Endothelial cell of umbilical vein (primary cell): ENCODE results near the gene IER5. TPM values are rescaled to one million over a fixed set of nuclear protein-coding genes. Genes with fewer than 3 reads are reported as not detected.

Experiments
- BruUV-seq: library from RNA; stranded (reverse); fragments of 400-500 nt; replicated peaks from 2 replicates; lab custom pipeline; 2021; lab: Mats Ljungman, UMichigan
- CTCF ChIA-PET: fragments of 300-600, 350-600 bp; sonication (Branson Sonifier 250); formaldehyde crosslinking; loops from one replicate; lab custom pipeline; 2021; ENCODE audit warnings: antibody characterized with exemption, inconsistent platforms; lab: Charles Lee
- POLR2A ChIA-PET: fragments of 300-600, 350-600 bp; sonication (Branson Sonifier 250); formaldehyde crosslinking; loops from one replicate; lab custom pipeline; 2021; ENCODE audit warnings: antibody characterized with exemption, inconsistent platforms; lab: Charles Lee
- DNase-seq: peaks from one replicate; pipeline ENCODE4 v3.0.0-alpha.2; 2011; ENCODE audit warnings: low read depth, low spot score
- FAIRE-seq: peaks from 2 replicates; lab custom pipeline; 2011; peaks lifted over from hg19 to GRCh38; lab: Jason Lieb, UNC
- H2AFZ ChIP-seq: 2 replicates; pipeline ENCODE4 v1.6.0; 2012; ENCODE audit warnings: low read depth, low read length, control low read depth, inconsistent platforms
- H3K27ac ChIP-seq: 2 replicates; pipeline ENCODE4 v1.5.1; 2011; ENCODE audit warnings: low read depth, mild to moderate bottlenecking, control low read depth, low read length, moderate library complexity; ENCODE audit not compliant: insufficient read depth
- H3K27me3 ChIP-seq, 2 experiments: 2 replicates each; pipeline versions ENCODE4 v1.6.0 to v1.6.1; 2011; ENCODE audit warnings: low read length in 2 of 2, mixed read lengths in 1 of 2; ENCODE audit not compliant: control insufficient read depth in 2 of 2, insufficient read depth in 2 of 2
- H3K36me3 ChIP-seq, 2 experiments: 2 replicates in 1 of 2; 3 replicates in 1 of 2; pipeline ENCODE4 v1.5.1; 2011; ENCODE audit warnings: low read length in 2 of 2, mild to moderate bottlenecking in 1 of 2, moderate library complexity in 1 of 2; ENCODE audit not compliant: control insufficient read depth in 2 of 2, insufficient read depth in 2 of 2; ENCODE audit errors: extremely low read depth in 1 of 2
- H3K4me1 ChIP-seq: 3 replicates; pipeline ENCODE4 v1.5.1; 2011; ENCODE audit warnings: mild to moderate bottlenecking, low read length; ENCODE audit not compliant: control insufficient read depth, insufficient read depth; ENCODE audit errors: extremely low read depth
- H3K4me2 ChIP-seq: 2 replicates; pipeline ENCODE4 v1.6.1; 2011; ENCODE audit warnings: low read length, control low read depth, mixed read lengths; ENCODE audit not compliant: insufficient read depth
- H3K4me3 ChIP-seq, 3 experiments: fragments of 200-600 bp in 1 of 3; sonication (generic), shearing (Covaris generic) in 1 of 3; replicated peaks in 1 of 3; 2 replicates each; pipeline ENCODE4 v1.5.1; 2011 to 2016; ENCODE audit warnings: control low read depth in 3 of 3, low read length in 3 of 3, mild to moderate bottlenecking in 2 of 3, inconsistent platforms in 1 of 3, low read depth in 1 of 3, moderate library complexity in 1 of 3; ENCODE audit not compliant: insufficient read depth in 1 of 3
- H3K79me2 ChIP-seq: 2 replicates; pipeline ENCODE4 v1.6.0; 2012; ENCODE audit warnings: low read length, inconsistent platforms; ENCODE audit not compliant: control insufficient read depth, insufficient read depth
- H3K9ac ChIP-seq: replicated peaks from 2 replicates; pipeline ENCODE3; 2011; ENCODE audit warnings: low read length, control low read depth; ENCODE audit not compliant: insufficient read depth; ENCODE audit errors: extremely low read depth
- H3K9me1 ChIP-seq: replicated peaks from 3 replicates; pipeline ENCODE4 v1.6.0; 2011; ENCODE audit warnings: mild to moderate bottlenecking, low read length; ENCODE audit not compliant: control insufficient read depth, insufficient read depth; ENCODE audit errors: extremely low read depth
- H3K9me3 ChIP-seq: replicated peaks from 2 replicates; pipeline ENCODE4 v1.5.1; 2012; ENCODE audit warnings: low read length, inconsistent platforms; ENCODE audit not compliant: control insufficient read depth, insufficient read depth
- H4K20me1 ChIP-seq: replicated peaks from 2 replicates; pipeline ENCODE3; 2011; ENCODE audit warnings: mild to moderate bottlenecking, low read length; ENCODE audit not compliant: control insufficient read depth, insufficient read depth; ENCODE audit errors: extremely low read depth
- EZH2 ChIP-seq: IDR thresholded peaks from 2 replicates; pipeline ENCODE4 v1.6.1; 2012; ENCODE audit warnings: borderline replicate concordance, low read depth, mild to moderate bottlenecking, moderate library complexity, low read length, inconsistent platforms; ENCODE audit not compliant: severe bottlenecking
- FOS ChIP-seq: IDR thresholded peaks from 2 replicates; pipeline ENCODE4 v1.6.1; 2011; ENCODE audit warnings: mild to moderate bottlenecking, low read length, moderate library complexity, borderline replicate concordance; ENCODE audit not compliant: insufficient read depth
- GATA2 ChIP-seq: IDR thresholded peaks from 2 replicates; pipeline ENCODE4 v1.7.0; 2011; ENCODE audit warnings: low read depth, mild to moderate bottlenecking, moderate library complexity, mixed read lengths, low read length; ENCODE audit not compliant: insufficient read length, insufficient read depth
- JUN ChIP-seq: IDR thresholded peaks from 2 replicates; pipeline ENCODE4 v1.6.1; 2011; ENCODE audit warnings: borderline replicate concordance, low read depth; ENCODE audit not compliant: insufficient read length, insufficient read depth
- MYC ChIP-seq: IDR thresholded peaks from one replicate; pipeline ENCODE4 v1.6.1; 2011; ENCODE audit warnings: mild to moderate bottlenecking, low read depth, low read length
- POLR2A ChIP-seq: IDR thresholded peaks from 2 replicates; pipeline ENCODE4 v1.6.1; 2012; ENCODE audit warnings: low read depth, mild to moderate bottlenecking, control low read depth, low read length
- POLR2AphosphoS5 ChIP-seq: IDR thresholded peaks from 2 replicates; pipeline ENCODE4 v1.6.1; 2012; ENCODE audit warnings: low read depth, mild to moderate bottlenecking, control low read depth, low read length, moderate library complexity; ENCODE audit not compliant: insufficient read depth
- dilution Hi-C: fragments of 300-500 bp; cut with MboI; formaldehyde crosslinking; loops from one replicate; pipeline ENCODE4 v1.15.0; 2019; ENCODE audit warnings: low sequenced_read_pairs; ENCODE audit not compliant: extremely low pct_ligation_motif_present
- intact Hi-C: fragments of 100-400 bp; cut with micrococcal nuclease; formaldehyde crosslinking; loops from one replicate; pipeline ENCODE4 v1.10.0; 2022
- polyA plus RNA-seq, 4 experiments: library from polyadenylated mRNA; depleted of rRNA in 3 of 4; stranded (reverse) in 3 of 4; unstranded in 1 of 4; fragments of >200 nt; gene quantifications; 2 replicates each; pipeline versions ENCODE4 v1.2.1 to v1.2.3, GENCODE V29; 2011 to 2012; ENCODE audit warnings: missing spikeins in 1 of 4
- total RNA-seq: library from RNA; stranded (reverse); gene quantifications from 2 replicates; pipeline ENCODE4 v1.2.3, GENCODE V29; 2021
- TF ChIP-seq, protein P1 (sequence below): IDR thresholded peaks from 2 replicates; pipeline ENCODE4 v1.6.1; 2011; ENCODE audit not compliant: insufficient read depth, insufficient read length
- TF ChIP-seq, protein P2 (sequence below), 2 donors: IDR thresholded peaks; 1 replicate in 1 of 2; 2 replicates in 1 of 2; pipeline ENCODE4 v1.5.1; 2011; ENCODE audit warnings: low read length in 2 of 2, mild to moderate bottlenecking in 2 of 2, moderate library complexity in 2 of 2, control low read depth in 1 of 2, inconsistent platforms in 1 of 2, low read depth in 1 of 2; ENCODE audit not compliant: insufficient read depth in 1 of 2; ENCODE audit errors: extremely low read depth in 1 of 2

IER5 gene
- total and polyA plus RNA-seq, 2 donors (not counting 3 experiments of a cell fraction or from before 2014, with no cell fraction given): 6.6 to 14.4 TPM

DNA sequence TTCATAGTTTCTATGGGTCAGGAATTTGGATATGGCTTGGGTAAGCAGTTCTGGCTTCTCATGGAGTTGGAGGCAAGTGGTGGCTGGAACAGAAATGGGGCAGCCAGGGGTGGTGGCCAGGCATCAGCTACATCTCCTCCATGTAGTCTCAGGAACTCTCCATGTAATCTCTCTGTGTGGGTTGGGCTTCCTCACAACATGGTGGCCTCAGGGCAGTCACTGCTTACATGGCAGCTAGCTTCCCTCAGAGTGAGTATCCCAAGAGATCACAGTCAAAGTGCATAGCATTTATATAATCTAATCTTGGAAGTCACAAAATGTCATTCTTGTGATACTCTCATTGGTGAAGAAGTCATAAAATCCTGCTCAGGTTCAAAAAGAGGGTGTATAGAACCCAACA is 29.1 kb upstream of the IER5 start:
- Histone ChIP-seq H3K79me2 (no peaks in the 10 kb centered on the region), H3K4me2 (no peak overlapping the region), H3K9me1 (no peaks in the 10 kb centered on the region), H2AFZ (no peak overlapping the region), H3K27me3 (peaks cover 10 to 20% of the 10 kb centered on the region in 2 experiments), H4K20me1 (no peaks in the 10 kb centered on the region), H3K9me3 (no peaks in the 10 kb centered on the region), H3K4me3 (no peak overlapping the region), H3K9ac (no peak overlapping the region), H3K4me1 (no peaks in the 10 kb centered on the region), H3K36me3 (no peaks in the 10 kb centered on the region), H3K27ac (no peak overlapping the region)
- TF ChIP-seq, protein P1, sequence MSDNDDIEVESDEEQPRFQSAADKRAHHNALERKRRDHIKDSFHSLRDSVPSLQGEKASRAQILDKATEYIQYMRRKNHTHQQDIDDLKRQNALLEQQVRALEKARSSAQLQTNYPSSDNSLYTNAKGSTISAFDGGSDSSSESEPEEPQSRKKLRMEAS: no peak
- no peak for TF ChIP-seq POLR2A
- no peak for TF ChIP-seq EZH2
- TF ChIP-seq, protein P2, sequence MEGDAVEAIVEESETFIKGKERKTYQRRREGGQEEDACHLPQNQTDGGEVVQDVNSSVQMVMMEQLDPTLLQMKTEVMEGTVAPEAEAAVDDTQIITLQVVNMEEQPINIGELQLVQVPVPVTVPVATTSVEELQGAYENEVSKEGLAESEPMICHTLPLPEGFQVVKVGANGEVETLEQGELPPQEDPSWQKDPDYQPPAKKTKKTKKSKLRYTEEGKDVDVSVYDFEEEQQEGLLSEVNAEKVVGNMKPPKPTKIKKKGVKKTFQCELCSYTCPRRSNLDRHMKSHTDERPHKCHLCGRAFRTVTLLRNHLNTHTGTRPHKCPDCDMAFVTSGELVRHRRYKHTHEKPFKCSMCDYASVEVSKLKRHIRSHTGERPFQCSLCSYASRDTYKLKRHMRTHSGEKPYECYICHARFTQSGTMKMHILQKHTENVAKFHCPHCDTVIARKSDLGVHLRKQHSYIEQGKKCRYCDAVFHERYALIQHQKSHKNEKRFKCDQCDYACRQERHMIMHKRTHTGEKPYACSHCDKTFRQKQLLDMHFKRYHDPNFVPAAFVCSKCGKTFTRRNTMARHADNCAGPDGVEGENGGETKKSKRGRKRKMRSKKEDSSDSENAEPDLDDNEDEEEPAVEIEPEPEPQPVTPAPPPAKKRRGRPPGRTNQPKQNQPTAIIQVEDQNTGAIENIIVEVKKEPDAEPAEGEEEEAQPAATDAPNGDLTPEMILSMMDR (IDR thresholded peaks at IDR 0.05; ENCODE audit: extremely low read depth in 1 of 2, insufficient read depth in 1 of 2, low read depth in 1 of 2, low read length in 2 of 2): no peak
- TF ChIP-seq FOS: no peak
- TF ChIP-seq MYC: no peak
- TF ChIP-seq POLR2AphosphoS5: no peak
- TF ChIP-seq JUN: no peak
- TF ChIP-seq GATA2: no peak
- ChIA-PET POLR2A (no interaction called here), CTCF (interaction anchor here (1.3 kb wide), 1 partner anchor 82 kb away, joined by 6 read pairs; no protein-coding TSS in a partner anchor)
- FAIRE-seq (no peak), DNase-seq (no peak)
- dilution Hi-C loops: no loop called here
- no TSS peak for BruUV-seq
- intact Hi-C loops: no loop called here
